Upper lobe of left lung (tissue), 6 donors: ENCODE data around the gene GNB3. TPM values are rescaled to one million over a fixed set of nuclear protein-coding genes. Genes with fewer than 3 reads are reported as not detected.
"Not testable (repeated sequence)": the region's sequence is repeated elsewhere in the genome, so short reads cannot be mapped to it uniquely, and the experiment has no call there.

ENCODE experiments used
- ATAC-seq, 2 donors: fragments of 200-7000 bp; cut with Tn5 transposase; one replicate each; pipeline ENCODE4 v1.9.1; 2022; ENCODE audit warnings: mild to moderate bottlenecking in 2 of 2, moderate library complexity in 2 of 2; ENCODE audit not compliant: low FRiP score in 2 of 2
- DNase-seq, 2 donors: peaks; one replicate each; pipeline ENCODE4 v3.0.0-alpha.2; 2019 to 2020
- H3K27ac ChIP-seq, 4 donors: fragments of 200-600 bp; sonication (generic); one replicate each; pipeline ENCODE4 v1.5.1; 2016 to 2019
- H3K27me3 ChIP-seq, 4 donors: fragments of 200-600 bp; sonication (generic); one replicate each; pipeline ENCODE4 v1.5.1; 2017 to 2019
- H3K36me3 ChIP-seq, 4 donors: fragments of 200-600 bp; sonication (generic); one replicate each; pipeline ENCODE4 v1.5.1; 2016 to 2019
- H3K4me1 ChIP-seq, 4 donors: fragments of 200-600 bp; sonication (generic); one replicate each; pipeline ENCODE4 v1.5.1; 2018 to 2019
- H3K4me3 ChIP-seq, 4 donors: fragments of 200-600 bp; sonication (generic); one replicate each; pipeline ENCODE4 v1.5.1; 2017 to 2019; ENCODE audit warnings: mild to moderate bottlenecking in 2 of 4, moderate library complexity in 1 of 4
- H3K9me3 ChIP-seq, 4 donors: fragments of 200-600 bp; sonication (generic); one replicate each; pipeline ENCODE4 v1.5.1; 2018 to 2019
- CTCF ChIP-seq, 6 experiments: fragments of 450-650 bp in 4 of 6; fragments of 200-600 bp in 2 of 6; sonication (generic) in 2 of 6; IDR thresholded peaks; one replicate each; pipeline ENCODE4 v1.5.1; 2016 to 2019; ENCODE audit warnings: antibody characterized with exemption in 6 of 6
- EP300 ChIP-seq, 4 donors: sonication (generic); formaldehyde crosslinking; IDR thresholded peaks; one replicate each; pipeline ENCODE4 v1.5.1; 2017; ENCODE audit warnings: antibody characterized with exemption in 4 of 4, control low read depth in 2 of 4
- POLR2A ChIP-seq, 4 donors: fragments of 450-650 bp; IDR thresholded peaks; one replicate each; pipeline ENCODE4 v1.5.1; 2016 to 2017; ENCODE audit warnings: antibody characterized with exemption in 4 of 4, mild to moderate bottlenecking in 2 of 4
- POLR2AphosphoS5 ChIP-seq, 2 donors: sonication (generic); formaldehyde crosslinking; IDR thresholded peaks; one replicate each; pipeline ENCODE4 v1.5.1; 2017; ENCODE audit warnings: antibody characterized with exemption in 2 of 2
- WGBS, 2 donors: methylation state at CpG; one replicate each; pipeline ENCODE4 v1.1.5; 2017 to 2018; 5-methylcytosine and 5-hydroxymethylcytosine counted together
- total RNA-seq, 6 donors: library from RNA; depleted of rRNA in 4 of 6; stranded (reverse); fragments of >200 nt in 4 of 6; gene quantifications; one replicate each; pipeline versions ENCODE4 v1.1.0 to v1.2.1, GENCODE V29; 2016 to 2021
- donor health status: DM: no; HTN: no; CAD: no; lungs with moderate emphysema.
- donor health status: DM: no; HTN: yes; CAD: no; lungs with severe emphysema.

GNB3 gene
- total RNA-seq, 6 donors from 2014 or later, result 0.44 to 1.4 (median 0.86) TPM; not detected in 1

GRCh38 chr12:6871052-6871957, 30.6 kb downstream of the GNB3 start:
- Histone ChIP-seq H3K4me1 (peaks cover 49 to 71% (median 55%) of the 10 kb centered on the region in 4 donors), H3K27me3 (no peaks in the 10 kb centered on the region), H3K4me3 (peak overlapping the region in 3 of 4 donors; percentile 71 to 90 (median 78)), H3K36me3 (peaks cover 3 to 24% (median 18%) of the 10 kb centered on the region in 4 donors), H3K9me3 (no peaks in the 10 kb centered on the region), H3K27ac (peak overlapping the region in 3 of 4 donors; percentile 90 to 93 (median 93))
- ATAC-seq, result no peak
- TF ChIP-seq POLR2AphosphoS5 (IDR thresholded peaks at IDR 0.05), result no peak
- TF ChIP-seq POLR2A (IDR thresholded peaks at IDR 0.05), result peak in 1 of 4 donors; percentile 39
- WGBS, 2 donors, result 53 to 68% methylated on average over 5 to 12 of the region's 12 CpGs
- peak in 1 of 2 donors; percentile 72 for DNase-seq

GRCh38 chr12:6872073-6873048, 31.6 kb downstream of the GNB3 start:
- DNase-seq (peak; percentile 91 to 97), ATAC-seq (peak; percentile 86 to 93)
- H3K4me1 ChIP-seq, result peaks cover 42 to 65% (median 49%) of the 10 kb centered on the region in 4 donors
- H3K4me3 ChIP-seq, result peak overlapping the region; percentile 71 to 90 (median 82)
- peak overlapping the region; percentile 83 to 93 (median 92) for H3K27ac ChIP-seq
- TF ChIP-seq POLR2AphosphoS5 (IDR thresholded peaks at IDR 0.05), result peak; percentile 33 to 42
- peak; percentile 92 to 98 (median 96) for TF ChIP-seq CTCF (IDR thresholded peaks at IDR 0.05)
- TF ChIP-seq EP300 (IDR thresholded peaks at IDR 0.05), result no peak
- WGBS, 2 donors, result 0 to 1% methylated on average over 5 to 38 of the region's 40 CpGs
- no peaks in the 10 kb centered on the region for H3K27me3 ChIP-seq
- peaks cover 3 to 24% (median 20%) of the 10 kb centered on the region in 4 donors for H3K36me3 ChIP-seq
- no peaks in the 10 kb centered on the region for H3K9me3 ChIP-seq

- ATAC-seq (peak; percentile 97 to 98), DNase-seq (peak; percentile 100)
- H3K4me1 ChIP-seq, result peaks cover 39 to 58% (median 46%) of the 10 kb centered on the region in 4 donors
- H3K4me3 ChIP-seq, result peak within 1 kb of the TSS; percentile 71 to 90 (median 82)
- peak in 2 of 6 experiments; percentile 18 to 37 for TF ChIP-seq CTCF (IDR thresholded peaks at IDR 0.05)
- peak; percentile 54 to 82 for TF ChIP-seq POLR2AphosphoS5 (IDR thresholded peaks at IDR 0.05)
- TF ChIP-seq POLR2A (IDR thresholded peaks at IDR 0.05), result peak in 3 of 4 donors; percentile 46 to 92 (median 85)
- no peak for TF ChIP-seq EP300 (IDR thresholded peaks at IDR 0.05)
- peaks cover 3 to 24% (median 20%) of the 10 kb centered on the region in 4 donors for H3K36me3 ChIP-seq
- WGBS, 2 donors, result 0% methylated on average over 10 to 53 of the region's 66 CpGs
- peak within 1 kb of the TSS; percentile 83 to 93 (median 92) for H3K27ac ChIP-seq
- H3K9me3 ChIP-seq, result no peaks in the 10 kb centered on the region
- no peaks in the 10 kb centered on the region for H3K27me3 ChIP-seq
Observed at GRCh38 chr12:6873094-6874014, 32.6 kb downstream of the GNB3 start, which contains the start of gene SPSB2. TSS of gene SPSB2 (minus strand) at chr12:6873303. CDS start at chr12:6872901, 402 bp downstream.

- not testable (repeated sequence) for ATAC-seq, H3K27me3 ChIP-seq, DNase-seq, H3K9me3 ChIP-seq
- Histone ChIP-seq H3K36me3 (peaks cover 3 to 24% (median 20%) of the 10 kb centered on the region in 4 donors), H3K4me3 (peak overlapping the region in 3 of 4 donors; percentile 71 to 90 (median 78)), H3K4me1 (peaks cover 33 to 51% (median 40%) of the 10 kb centered on the region in 4 donors), H3K27ac (peak overlapping the region; percentile 83 to 93 (median 92))
- 42 to 43% methylated on average over 9 of the region's 9 CpGs for WGBS, 2 donors
Observed at GRCh38 chr12:6874015-6874368, 33.3 kb downstream of the GNB3 start.

GRCh38 chr12:6879824-6880223, 39.1 kb downstream of the GNB3 start:
- not testable (repeated sequence) for ATAC-seq

More at GRCh38 chr12:6879824-6880223, 39.1 kb downstream of the GNB3 start:
- Histone ChIP-seq H3K27ac (peak overlapping the region; percentile 42 to 81 (median 66)), H3K36me3 (peaks cover 0 to 19% (median 17%) of the 10 kb centered on the region in 4 donors), H3K4me1 (peaks cover 0 to 13% (median under 1%) of the 10 kb centered on the region in 4 donors)
- not testable (repeated sequence) for H3K9me3 ChIP-seq, H3K4me3 ChIP-seq, H3K27me3 ChIP-seq
- TF ChIP-seq EP300 (IDR thresholded peaks at IDR 0.05), result peak in 1 of 4 donors; percentile 48
- WGBS, 2 donors, result 52 to 78% methylated on average over 11 of the region's 11 CpGs
- DNase-seq, result peak in 1 of 2 donors; percentile 74
